ENCODE results near the gene HSPBP1.

GRCh38 chr19:55279340-55279739, 570 bp downstream of the HSPBP1 start:
- TF ChIP-seq, protein P1, sequence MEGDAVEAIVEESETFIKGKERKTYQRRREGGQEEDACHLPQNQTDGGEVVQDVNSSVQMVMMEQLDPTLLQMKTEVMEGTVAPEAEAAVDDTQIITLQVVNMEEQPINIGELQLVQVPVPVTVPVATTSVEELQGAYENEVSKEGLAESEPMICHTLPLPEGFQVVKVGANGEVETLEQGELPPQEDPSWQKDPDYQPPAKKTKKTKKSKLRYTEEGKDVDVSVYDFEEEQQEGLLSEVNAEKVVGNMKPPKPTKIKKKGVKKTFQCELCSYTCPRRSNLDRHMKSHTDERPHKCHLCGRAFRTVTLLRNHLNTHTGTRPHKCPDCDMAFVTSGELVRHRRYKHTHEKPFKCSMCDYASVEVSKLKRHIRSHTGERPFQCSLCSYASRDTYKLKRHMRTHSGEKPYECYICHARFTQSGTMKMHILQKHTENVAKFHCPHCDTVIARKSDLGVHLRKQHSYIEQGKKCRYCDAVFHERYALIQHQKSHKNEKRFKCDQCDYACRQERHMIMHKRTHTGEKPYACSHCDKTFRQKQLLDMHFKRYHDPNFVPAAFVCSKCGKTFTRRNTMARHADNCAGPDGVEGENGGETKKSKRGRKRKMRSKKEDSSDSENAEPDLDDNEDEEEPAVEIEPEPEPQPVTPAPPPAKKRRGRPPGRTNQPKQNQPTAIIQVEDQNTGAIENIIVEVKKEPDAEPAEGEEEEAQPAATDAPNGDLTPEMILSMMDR (IDR thresholded peaks at IDR 0.05): no peak
- no peak for TF ChIP-seq EZH2 (IDR thresholded peaks at IDR 0.05)
- no peak for TF ChIP-seq EZH2phosphoT487 (IDR thresholded peaks at IDR 0.05)

Data from neural progenitor cell (in vitro differentiated cells).